PC-9 (cell line): ENCODE measurements around the gene MMP2. TPM values are rescaled to one million over a fixed set of nuclear protein-coding genes. Genes with fewer than 3 reads are reported as not detected.

Source experiments
- BruUV-seq: library from RNA; stranded (reverse); fragments of 400-500 nt; replicated peaks from 2 replicates; lab custom pipeline; 2021; lab: Mats Ljungman, UMichigan
- CTCF ChIA-PET: fragments of 300-600 bp; sonication (Branson Sonifier 250); formaldehyde crosslinking; loops from one replicate; lab custom pipeline; 2022; ENCODE audit warnings: antibody characterized with exemption; lab: Charles Lee
- POLR2A ChIA-PET: fragments of 300-600 bp; sonication (Branson Sonifier 250); formaldehyde crosslinking; loops from one replicate; lab custom pipeline; 2022; ENCODE audit warnings: antibody characterized with exemption; ENCODE audit not compliant: unreplicated experiment; lab: Charles Lee
- DNase-seq, 2 experiments: peaks; one replicate each; pipeline versions ENCODE4 v3.0.0 to v3.0.0-alpha.2; 2015 to 2022; ENCODE audit warnings: mixed read lengths in 1 of 2
- H2AFZ ChIP-seq: fragments of 200-600 bp; sonication (generic); 2 replicates; pipeline ENCODE4 v1.8.1; 2017; ENCODE audit warnings: antibody characterized with exemption
- H3F3A ChIP-seq: fragments of 200-600 bp; sonication (generic); 2 replicates; pipeline ENCODE4 v1.8.1; 2017; ENCODE audit warnings: antibody characterized with exemption, mild to moderate bottlenecking, low read depth; ENCODE audit not compliant: insufficient read depth
- H3K27ac ChIP-seq: fragments of 200-600 bp; sonication (generic); 2 replicates; pipeline ENCODE4 v1.6.1; 2016; ENCODE audit warnings: mixed run types
- H3K27me3 ChIP-seq: fragments of 200-600 bp; sonication (generic); 2 replicates; pipeline ENCODE4 v1.6.1; 2016; ENCODE audit warnings: low read depth, mixed run types; ENCODE audit not compliant: insufficient read depth
- H3K36me3 ChIP-seq: fragments of 200-600 bp; sonication (generic); 2 replicates; pipeline ENCODE4 v1.6.1; 2016; ENCODE audit warnings: low read depth, mixed run types
- H3K4me1 ChIP-seq: fragments of 200-600 bp; sonication (generic); replicated peaks from 2 replicates; pipeline ENCODE4 v1.6.1; 2016; ENCODE audit warnings: mixed run types; ENCODE audit not compliant: insufficient read depth
- H3K4me2 ChIP-seq: fragments of 200-600 bp; sonication (generic); 2 replicates; pipeline ENCODE4 v1.6.1; 2017; ENCODE audit warnings: mixed run types
- H3K4me3 ChIP-seq: fragments of 200-600 bp; sonication (generic); 2 replicates; pipeline ENCODE4 v1.6.1; 2016; ENCODE audit warnings: mixed run types
- H3K79me2 ChIP-seq: fragments of 200-600 bp; sonication (generic); 2 replicates; pipeline ENCODE4 v1.6.1; 2017; ENCODE audit warnings: low read depth, mixed run types
- H3K9me2 ChIP-seq: fragments of 200-600 bp; sonication (generic); 2 replicates; pipeline ENCODE4 v1.8.1; 2017; ENCODE audit warnings: mild to moderate bottlenecking; ENCODE audit not compliant: insufficient read depth
- H3K9me3 ChIP-seq: fragments of 200-600 bp; sonication (generic); 2 replicates; pipeline ENCODE4 v1.8.1; 2016; ENCODE audit warnings: low read depth; ENCODE audit not compliant: insufficient read depth
- H4K20me1 ChIP-seq: fragments of 200-600 bp; sonication (generic); 2 replicates; pipeline ENCODE4 v1.8.1; 2017; ENCODE audit not compliant: insufficient read depth
- EZH2 ChIP-seq: fragments of 200-600 bp; sonication (generic); IDR thresholded peaks from 2 replicates; pipeline ENCODE4 v1.8.0; 2017; ENCODE audit warnings: antibody characterized with exemption, low read depth
- intact Hi-C: fragments of 100-400 bp; cut with micrococcal nuclease; formaldehyde crosslinking; loops from one replicate; pipeline ENCODE4 v1.10.0; 2022; ENCODE audit not compliant: unreplicated experiment
- total RNA-seq: library from RNA; stranded (reverse); gene quantifications from 2 replicates; pipeline ENCODE4 v1.2.3, GENCODE V29; 2021
- TF ChIP-seq, protein P1 (sequence below): fragments of 200-600 bp; sonication (generic); conservative IDR thresholded peaks from 2 replicates; pipeline ENCODE4 v1.6.1; 2017; ENCODE audit warnings: mixed run types, antibody characterized with exemption, mild to moderate bottlenecking, moderate library complexity

MMP2 gene
- total RNA-seq, 1 experiment from 2014 or later = 0.50 TPM

DNA sequence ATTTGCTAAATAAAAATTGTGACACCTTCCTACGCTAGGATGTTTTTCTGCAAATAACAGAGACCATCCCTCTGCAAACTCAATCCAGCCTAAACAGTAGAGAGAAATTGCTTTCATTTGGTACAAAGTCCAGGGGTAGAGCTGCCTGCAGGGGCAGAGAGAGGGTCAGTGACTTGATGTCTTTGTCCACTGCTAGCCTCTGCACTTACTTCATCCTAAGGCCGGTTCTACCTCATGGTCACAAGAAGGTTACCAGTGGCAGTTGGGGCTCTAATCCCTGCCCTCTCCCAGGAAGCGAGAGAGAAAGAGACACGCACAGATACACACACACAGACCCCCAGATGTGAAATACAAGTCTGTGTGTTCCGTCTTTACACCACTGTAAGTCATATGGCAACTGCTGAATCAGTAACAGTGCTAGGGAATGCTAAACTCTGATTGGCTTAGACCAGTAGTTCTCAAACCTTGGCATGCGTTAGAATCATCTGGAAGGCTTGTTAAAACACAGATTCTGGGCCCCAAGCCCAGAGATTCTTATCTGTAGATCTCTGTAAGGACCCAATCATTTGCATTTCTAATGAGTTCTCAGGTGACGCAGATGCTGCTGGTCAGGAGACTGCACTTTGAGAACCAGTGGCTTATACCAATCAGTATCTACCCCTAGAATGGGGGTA, 16.8 kb downstream of the MMP2 start:
- H2AFZ ChIP-seq = no peak overlapping the region
- H3K36me3 ChIP-seq = no peaks in the 10 kb centered on the region
- ChIA-PET POLR2A (no interaction called here), CTCF (interaction anchor here (1.0 kb wide), 2 partner anchors 14 to 31 kb away, joined by 5 to 17 read pairs; no protein-coding TSS in a partner anchor)
- no peak overlapping the region for H3K4me2 ChIP-seq
- intact Hi-C loops = loop anchor here (1.0 to 2.0 kb wide), 2 partner anchors 47 to 206 kb away; no protein-coding TSS in a partner anchor
- no peak for DNase-seq
- H3K27me3 ChIP-seq = no peaks in the 10 kb centered on the region
- no peaks in the 10 kb centered on the region for H3K79me2 ChIP-seq
- H3K9me3 ChIP-seq = no peaks in the 10 kb centered on the region
- no peaks in the 10 kb centered on the region for H3K9me2 ChIP-seq
- TF ChIP-seq, protein P1, sequence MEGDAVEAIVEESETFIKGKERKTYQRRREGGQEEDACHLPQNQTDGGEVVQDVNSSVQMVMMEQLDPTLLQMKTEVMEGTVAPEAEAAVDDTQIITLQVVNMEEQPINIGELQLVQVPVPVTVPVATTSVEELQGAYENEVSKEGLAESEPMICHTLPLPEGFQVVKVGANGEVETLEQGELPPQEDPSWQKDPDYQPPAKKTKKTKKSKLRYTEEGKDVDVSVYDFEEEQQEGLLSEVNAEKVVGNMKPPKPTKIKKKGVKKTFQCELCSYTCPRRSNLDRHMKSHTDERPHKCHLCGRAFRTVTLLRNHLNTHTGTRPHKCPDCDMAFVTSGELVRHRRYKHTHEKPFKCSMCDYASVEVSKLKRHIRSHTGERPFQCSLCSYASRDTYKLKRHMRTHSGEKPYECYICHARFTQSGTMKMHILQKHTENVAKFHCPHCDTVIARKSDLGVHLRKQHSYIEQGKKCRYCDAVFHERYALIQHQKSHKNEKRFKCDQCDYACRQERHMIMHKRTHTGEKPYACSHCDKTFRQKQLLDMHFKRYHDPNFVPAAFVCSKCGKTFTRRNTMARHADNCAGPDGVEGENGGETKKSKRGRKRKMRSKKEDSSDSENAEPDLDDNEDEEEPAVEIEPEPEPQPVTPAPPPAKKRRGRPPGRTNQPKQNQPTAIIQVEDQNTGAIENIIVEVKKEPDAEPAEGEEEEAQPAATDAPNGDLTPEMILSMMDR = no peak
- no peak for TF ChIP-seq EZH2
- H4K20me1 ChIP-seq = no peaks in the 10 kb centered on the region
- peaks cover 18% of the 10 kb centered on the region; the same call in 1 of the 2 replicates for H3F3A ChIP-seq
- peaks cover 22% of the 10 kb centered on the region for H3K4me1 ChIP-seq
- no peak overlapping the region for H3K27ac ChIP-seq
- no TSS peak for BruUV-seq
- no peak overlapping the region for H3K4me3 ChIP-seq

DNA sequence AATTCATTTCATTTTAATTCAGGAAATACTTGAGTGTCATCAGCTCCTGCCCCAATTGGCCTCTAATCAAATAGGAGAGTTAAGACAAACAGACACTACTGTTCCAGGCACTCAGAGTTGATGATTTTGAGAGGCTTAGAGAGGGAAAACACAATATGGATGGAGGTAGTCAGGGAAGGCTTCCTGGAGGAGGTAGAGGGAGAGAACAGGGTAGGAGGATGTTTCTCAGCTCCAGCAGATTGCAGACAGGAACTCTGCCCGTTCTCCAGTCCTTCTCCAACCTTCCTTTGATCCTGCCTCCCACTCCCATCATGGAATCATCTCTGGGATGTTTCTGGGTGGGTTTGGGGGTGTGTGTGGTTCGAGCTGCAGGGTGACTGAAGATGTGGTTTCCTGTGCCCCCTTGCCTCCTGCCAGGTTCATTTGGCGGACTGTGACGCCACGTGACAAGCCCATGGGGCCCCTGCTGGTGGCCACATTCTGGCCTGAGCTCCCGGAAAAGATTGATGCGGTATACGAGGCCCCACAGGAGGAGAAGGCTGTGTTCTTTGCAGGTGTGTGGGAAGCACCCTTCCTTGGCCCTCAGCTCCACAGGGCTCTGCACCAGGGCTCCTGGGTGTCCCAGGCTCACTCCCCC, 17.6 kb downstream of the MMP2 start:
- Histone ChIP-seq H3K9me2 (no peaks in the 10 kb centered on the region), H2AFZ (no peak overlapping the region), H3K36me3 (no peaks in the 10 kb centered on the region), H3K9me3 (no peaks in the 10 kb centered on the region), H3K4me1 (peaks cover 31% of the 10 kb centered on the region), H3F3A (peaks cover 27% of the 10 kb centered on the region; the same call in 1 of the 2 replicates), H3K4me3 (no peak overlapping the region), H3K79me2 (no peaks in the 10 kb centered on the region), H4K20me1 (no peaks in the 10 kb centered on the region), H3K4me2 (no peak overlapping the region), H3K27me3 (no peaks in the 10 kb centered on the region), H3K27ac (no peak overlapping the region)
- BruUV-seq = no TSS peak
- no peak for DNase-seq
- intact Hi-C loops = no loop called here
- no peak for TF ChIP-seq EZH2
- TF ChIP-seq, protein P1 = no peak
- ChIA-PET POLR2A (no interaction called here), CTCF (no interaction called here)

DNA sequence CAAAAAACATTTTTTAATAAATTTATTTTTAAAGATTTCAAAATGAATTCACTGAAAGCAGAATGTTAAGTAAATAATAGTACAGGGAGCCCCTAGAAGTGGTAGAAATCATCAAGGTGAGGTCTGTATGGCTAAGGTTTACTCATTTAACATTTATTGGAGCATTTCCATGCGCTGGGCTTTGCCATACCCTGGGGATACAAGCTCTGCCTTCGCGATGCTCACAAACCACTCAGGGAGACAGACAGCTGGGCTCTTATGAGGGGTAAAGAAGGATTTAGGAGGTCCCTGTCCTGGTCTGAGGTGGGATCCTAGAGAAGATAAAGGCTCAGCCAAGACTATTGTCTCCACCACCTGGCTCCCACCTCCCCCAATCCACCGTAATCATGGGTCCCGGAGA, 18.6 kb downstream of the MMP2 start:
- H3K79me2 ChIP-seq = no peaks in the 10 kb centered on the region
- intact Hi-C loops = no loop called here
- H3F3A ChIP-seq = peaks cover 35% of the 10 kb centered on the region
- CTCF ChIA-PET = no interaction called here
- peaks cover 40% of the 10 kb centered on the region for H3K4me1 ChIP-seq
- BruUV-seq = no TSS peak
- no peak for TF ChIP-seq EZH2
- TF ChIP-seq, protein P1 = no peak
- H3K9me2 ChIP-seq = no peaks in the 10 kb centered on the region
- no peak overlapping the region for H3K4me3 ChIP-seq
- no peak overlapping the region for H3K4me2 ChIP-seq
- H4K20me1 ChIP-seq = no peaks in the 10 kb centered on the region
- no peak for DNase-seq
- H3K27me3 ChIP-seq = no peaks in the 10 kb centered on the region
- no peak overlapping the region for H2AFZ ChIP-seq
- H3K36me3 ChIP-seq = no peaks in the 10 kb centered on the region
- no peaks in the 10 kb centered on the region for H3K9me3 ChIP-seq
- POLR2A ChIA-PET = no interaction called here
- no peak overlapping the region for H3K27ac ChIP-seq
